CD4-positive, CD25-positive, alpha-beta regulatory T cell (primary cell): ENCODE results near the gene HSPB7. TPM values are rescaled to one million over a fixed set of nuclear protein-coding genes. Genes with fewer than 3 reads are reported as not detected.
"Not testable (repeated sequence)": the region's sequence is repeated elsewhere in the genome, so short reads cannot be mapped to it uniquely, and the experiment has no call there.

Experiments used
- ATAC-seq, 2 donors: fragments of 150-1000 bp; cut with Tn5 transposase; one replicate each; pipeline ENCODE4 v1.10.0; 2021; ENCODE audit warnings: low read depth in 2 of 2, moderate number of reproducible peaks in 2 of 2, moderate library complexity in 1 of 2
- DNase-seq, 3 donors: peaks; one replicate each; pipeline versions ENCODE4 v3.0.0 to v3.0.0-alpha.2; 2012 to 2022; ENCODE audit warnings: mixed read lengths in 1 of 3
- H3K27ac ChIP-seq: one replicate; pipeline ENCODE4 v1.7.0; 2013; ENCODE audit warnings: mild to moderate bottlenecking, low read length; ENCODE audit not compliant: insufficient read depth, poor library complexity, severe bottlenecking
- H3K27me3 ChIP-seq: one replicate; pipeline ENCODE4 v1.7.0; 2013; ENCODE audit warnings: low read length; ENCODE audit not compliant: control insufficient read depth, insufficient read depth
- H3K36me3 ChIP-seq: one replicate; pipeline ENCODE4 v1.7.0; 2013; ENCODE audit warnings: mild to moderate bottlenecking, low read length, moderate library complexity; ENCODE audit not compliant: control insufficient read depth, insufficient read depth
- H3K4me1 ChIP-seq: 2 replicates; pipeline ENCODE4 v1.7.0; 2013; ENCODE audit warnings: mild to moderate bottlenecking, low read length; ENCODE audit not compliant: insufficient read depth, control insufficient read depth, poor library complexity, severe bottlenecking
- H3K4me3 ChIP-seq: one replicate; pipeline ENCODE4 v1.7.0; 2013; ENCODE audit warnings: low read depth, mild to moderate bottlenecking, low read length, moderate library complexity
- H3K9me3 ChIP-seq, 2 experiments: 1 replicate in 1 of 2; 2 replicates in 1 of 2; pipeline ENCODE4 v1.7.0; 2013; ENCODE audit warnings: low read length in 2 of 2, mild to moderate bottlenecking in 1 of 2, moderate library complexity in 1 of 2; ENCODE audit not compliant: control insufficient read depth in 2 of 2
- H3K27ac Mint-ChIP-seq, 3 donors: one replicate each; pipeline ENCODE4 v1.8.0; 2020 to 2022; ENCODE audit warnings: mild to moderate bottlenecking in 3 of 3, mixed read lengths in 3 of 3, moderate library complexity in 2 of 3
- H3K27me3 Mint-ChIP-seq: one replicate; pipeline ENCODE4 v1.8.0; 2022; ENCODE audit warnings: mild to moderate bottlenecking, mixed read lengths
- H3K36me3 Mint-ChIP-seq: one replicate; pipeline ENCODE4 v1.8.0; 2020; ENCODE audit warnings: mixed read lengths
- H3K4me1 Mint-ChIP-seq, 4 donors: one replicate each; pipeline ENCODE4 v1.8.0; 2020 to 2022; ENCODE audit warnings: mixed read lengths in 4 of 4, mild to moderate bottlenecking in 1 of 4
- H3K4me3 Mint-ChIP-seq, 4 donors: one replicate each; pipeline ENCODE4 v1.8.0; 2020 to 2022; ENCODE audit warnings: mild to moderate bottlenecking in 4 of 4, mixed read lengths in 4 of 4, moderate library complexity in 3 of 4
- H3K9me3 Mint-ChIP-seq, 7 donors: one replicate each; pipeline ENCODE4 v1.8.0; 2020 to 2022; ENCODE audit warnings: mixed read lengths in 7 of 7, mild to moderate bottlenecking in 3 of 7, moderate library complexity in 2 of 7
- polyA plus RNA-seq, 4 donors: library from polyadenylated mRNA; unstranded; fragments of 300-500 nt; fragmentation: Illumina TruSeq; gene quantifications; one replicate each; pipeline ENCODE4 v1.2.3, GENCODE V29; 2021
- total RNA-seq: library from RNA; stranded (reverse); gene quantifications from one replicate; pipeline ENCODE4 v1.2.3, GENCODE V29; 2022

HSPB7 gene
- total and polyA plus RNA-seq, 5 donors from 2014 or later = not detected

DNA sequence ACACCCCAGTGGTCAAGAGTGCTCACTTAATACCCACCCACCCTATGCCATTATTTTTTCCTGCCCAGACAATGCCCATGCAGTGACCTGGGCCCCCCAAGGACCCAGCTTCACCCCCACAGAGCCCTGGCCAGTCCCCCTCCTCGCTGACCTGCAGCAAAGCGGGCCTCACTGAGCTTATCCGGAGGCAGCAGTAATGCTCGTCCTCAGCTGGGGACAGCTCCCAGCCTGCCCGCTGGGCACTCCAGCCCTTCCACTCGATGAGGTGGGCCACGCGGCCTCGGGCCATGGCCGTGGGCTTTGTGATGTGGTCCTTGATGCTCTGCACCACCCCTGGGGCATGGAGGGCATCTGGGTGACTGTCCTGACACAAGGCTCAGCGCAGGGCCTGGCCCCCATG lies 18.6 kb upstream of the HSPB7 start:
- not testable (repeated sequence) for H3K27ac ChIP-seq, H3K9me3 ChIP-seq, H3K36me3 ChIP-seq, H3K36me3 Mint-ChIP-seq, H3K27me3 ChIP-seq, DNase-seq, H3K4me1 ChIP-seq, H3K4me3 ChIP-seq, ATAC-seq, H3K27ac Mint-ChIP-seq, H3K9me3 Mint-ChIP-seq, H3K4me3 Mint-ChIP-seq, H3K4me1 Mint-ChIP-seq
- H3K27me3 Mint-ChIP-seq = peaks cover 19% of the 10 kb centered on the region

GRCh38 chr1:16033103-16033632 lies 15.3 kb upstream of the HSPB7 start:
- H3K4me3 Mint-ChIP-seq, H3K9me3 Mint-ChIP-seq, H3K36me3 Mint-ChIP-seq: not testable (repeated sequence)

DNA sequence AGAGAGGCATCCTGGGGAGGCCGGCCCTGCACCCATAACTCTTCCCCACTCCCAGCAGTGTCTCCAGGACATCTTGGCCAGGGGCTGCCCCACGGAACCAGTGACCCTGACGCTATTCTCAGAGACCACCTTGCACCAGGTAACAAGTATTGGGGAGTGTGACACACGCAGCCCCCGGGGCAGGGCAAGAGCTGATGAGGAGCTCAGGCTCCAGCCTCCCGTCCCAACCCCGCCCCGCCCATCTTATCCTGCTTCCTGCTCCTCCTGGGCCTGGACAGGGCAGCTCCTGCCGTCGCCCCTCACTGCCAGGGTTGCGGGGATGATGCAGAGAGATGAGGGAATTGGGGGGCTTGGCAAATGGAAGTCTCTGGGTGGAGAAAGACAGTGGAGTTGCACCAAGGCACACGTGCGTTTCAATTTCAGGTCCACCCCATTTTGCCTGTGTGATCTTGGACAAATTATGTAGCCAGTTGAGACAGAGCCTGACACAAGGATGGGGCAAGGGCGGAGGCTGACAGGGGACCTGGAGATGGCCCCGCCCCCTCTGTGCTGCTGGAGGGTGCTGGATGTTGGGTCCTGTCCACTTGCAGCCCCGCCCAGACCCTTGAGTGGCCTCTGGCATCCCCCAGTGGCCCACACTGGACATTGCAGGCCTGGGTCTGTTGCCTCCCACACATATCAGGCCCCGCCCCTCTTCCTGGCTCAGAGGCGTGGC lies 14.7 kb upstream of the HSPB7 start:
- Mint-ChIP-seq H3K4me1 (peaks cover 0 to 5% (median 1%) of the 10 kb centered on the region in 4 donors), H3K9me3 (no peaks in the 10 kb centered on the region), H3K4me3 (no peak overlapping the region), H3K27me3 (peaks cover 20% of the 10 kb centered on the region), H3K36me3 (no peaks in the 10 kb centered on the region), H3K27ac (no peak overlapping the region)
- DNase-seq = peak; percentile 15 to 39 (median 26)
- Histone ChIP-seq H3K9me3 (no peaks in the 10 kb centered on the region), H3K36me3 (no peaks in the 10 kb centered on the region), H3K4me1 (no peaks in the 10 kb centered on the region), H3K27ac (no peak overlapping the region), H3K4me3 (no peak overlapping the region), H3K27me3 (no peaks in the 10 kb centered on the region)
- peak; percentile 44 to 57 for ATAC-seq

More at GRCh38 chr1:16033103-16033632, 15.3 kb upstream of the HSPB7 start:
- not testable (repeated sequence) for H3K4me3 ChIP-seq, H3K9me3 ChIP-seq, H3K36me3 ChIP-seq, H3K27ac ChIP-seq, DNase-seq, H3K27ac Mint-ChIP-seq, H3K4me1 ChIP-seq, ATAC-seq, H3K27me3 ChIP-seq, H3K4me1 Mint-ChIP-seq
- peaks cover 16% of the 10 kb centered on the region for H3K27me3 Mint-ChIP-seq

DNA sequence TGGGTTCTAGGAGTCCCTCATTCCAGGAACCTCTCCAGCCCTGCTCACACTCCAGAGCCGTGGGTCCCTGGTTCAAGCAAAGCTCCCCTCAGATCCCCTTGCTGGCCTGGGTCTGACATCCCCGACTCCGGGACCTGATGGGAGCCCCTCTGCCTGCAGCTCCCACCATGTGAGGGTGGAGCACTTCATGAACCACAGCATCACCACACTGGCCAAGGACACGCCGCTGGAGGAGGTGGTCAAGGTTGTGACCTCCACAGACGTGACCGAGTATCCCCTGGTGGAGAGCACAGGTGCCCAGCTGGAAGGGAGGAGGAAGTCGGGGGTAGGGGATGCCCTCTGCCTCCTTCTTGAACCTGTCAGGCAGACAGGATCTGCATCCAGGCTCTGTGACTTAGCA lies 13.7 kb upstream of the HSPB7 start:
- ATAC-seq (no peak), DNase-seq (no peak)
- Histone ChIP-seq H3K36me3 (no peaks in the 10 kb centered on the region), H3K4me1 (peaks cover 7% of the 10 kb centered on the region), H3K27me3 (no peaks in the 10 kb centered on the region), H3K9me3 (no peaks in the 10 kb centered on the region), H3K4me3 (no peak overlapping the region), H3K27ac (no peak overlapping the region)
- H3K4me1 Mint-ChIP-seq = peaks cover 0 to 5% (median 1%) of the 10 kb centered on the region in 4 donors
- H3K4me3 Mint-ChIP-seq = no peak overlapping the region
- peaks cover 20% of the 10 kb centered on the region for H3K27me3 Mint-ChIP-seq
- H3K27ac Mint-ChIP-seq = no peak overlapping the region
- H3K9me3 Mint-ChIP-seq = no peaks in the 10 kb centered on the region
- H3K36me3 Mint-ChIP-seq = no peaks in the 10 kb centered on the region

- H3K4me1 Mint-ChIP-seq = peaks cover 0 to 5% (median 1%) of the 10 kb centered on the region in 4 donors
- peaks cover 18% of the 10 kb centered on the region for H3K27me3 Mint-ChIP-seq
- H3K27ac Mint-ChIP-seq = no peak overlapping the region
- H3K4me3 ChIP-seq = no peak overlapping the region
- H3K27ac ChIP-seq = no peak overlapping the region
- no peak for ATAC-seq
- H3K9me3 ChIP-seq = no peaks in the 10 kb centered on the region
- H3K4me3 Mint-ChIP-seq = no peak overlapping the region
- H3K4me1 ChIP-seq = peaks cover 7% of the 10 kb centered on the region
- no peaks in the 10 kb centered on the region for H3K36me3 ChIP-seq
- no peaks in the 10 kb centered on the region for H3K36me3 Mint-ChIP-seq
- no peaks in the 10 kb centered on the region for H3K9me3 Mint-ChIP-seq
- DNase-seq = no peak
- no peaks in the 10 kb centered on the region for H3K27me3 ChIP-seq
Measured at GRCh38 chr1:16029288-16029687, 11.4 kb upstream of the HSPB7 start.

DNA sequence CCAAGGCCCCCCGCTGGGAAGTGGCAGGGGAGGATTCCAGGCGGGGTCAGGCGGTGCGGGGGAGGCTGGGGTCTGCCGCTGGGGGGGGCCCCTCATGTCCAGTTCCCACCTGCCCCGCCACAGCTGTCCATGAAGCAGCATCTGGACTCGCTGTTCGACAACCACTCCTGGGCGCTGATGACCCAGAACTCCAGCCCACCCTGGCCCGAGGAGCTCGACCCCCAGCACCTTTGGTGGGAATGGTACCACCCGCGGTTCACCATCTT lies 11.1 kb upstream of the HSPB7 start:
- H3K27ac Mint-ChIP-seq, H3K4me3 ChIP-seq, H3K4me1 ChIP-seq, H3K27ac ChIP-seq, H3K4me1 Mint-ChIP-seq, H3K4me3 Mint-ChIP-seq, H3K27me3 ChIP-seq, DNase-seq, H3K36me3 ChIP-seq, H3K9me3 Mint-ChIP-seq, H3K36me3 Mint-ChIP-seq, ATAC-seq, H3K9me3 ChIP-seq: not testable (repeated sequence)
- H3K27me3 Mint-ChIP-seq = peaks cover 15% of the 10 kb centered on the region

- Mint-ChIP-seq H3K27me3 (peaks cover 15% of the 10 kb centered on the region), H3K36me3 (no peaks in the 10 kb centered on the region), H3K4me1 (peaks cover 0 to 5% (median 1%) of the 10 kb centered on the region in 4 donors), H3K27ac (no peak overlapping the region), H3K4me3 (no peak overlapping the region), H3K9me3 (no peaks in the 10 kb centered on the region)
- peaks cover 7% of the 10 kb centered on the region for H3K4me1 ChIP-seq
- no peak overlapping the region for H3K4me3 ChIP-seq
- H3K27ac ChIP-seq = no peak overlapping the region
- H3K9me3 ChIP-seq = no peaks in the 10 kb centered on the region
- no peaks in the 10 kb centered on the region for H3K36me3 ChIP-seq
- DNase-seq (no peak), ATAC-seq (no peak)
- H3K27me3 ChIP-seq = no peaks in the 10 kb centered on the region
Measured at GRCh38 chr1:16028237-16029002, 10.6 kb upstream of the HSPB7 start.
